Thymus (tissue), 11 donors: ENCODE measurements around the gene BIRC6. TPM values are rescaled to one million over a fixed set of nuclear protein-coding genes. Genes with fewer than 3 reads are reported as not detected.
"Not testable (repeated sequence)": the region's sequence is repeated elsewhere in the genome, so short reads cannot be mapped to it uniquely, and the experiment has no call there.

ENCODE experiments used
- DNase-seq, 9 donors: peaks; one replicate each; pipeline ENCODE4 v3.0.0-alpha.2; 2013; ENCODE audit warnings: low spot score in 9 of 9, low read depth in 6 of 9, missing footprints in 1 of 9
- H3K27ac ChIP-seq, 2 donors: one replicate each; pipeline ENCODE4 v1.5.1; 2013; ENCODE audit warnings: control low read depth in 1 of 2, low read depth in 1 of 2, low read length in 1 of 2, mild to moderate bottlenecking in 1 of 2, moderate library complexity in 1 of 2
- H3K27me3 ChIP-seq, 2 donors: one replicate each; pipeline ENCODE4 v1.5.1; 2013; ENCODE audit warnings: low read length in 1 of 2; ENCODE audit not compliant: control insufficient read depth in 2 of 2, insufficient read depth in 1 of 2
- H3K36me3 ChIP-seq, 2 donors: one replicate each; pipeline ENCODE4 v1.5.1; 2013; ENCODE audit warnings: low read length in 1 of 2, mild to moderate bottlenecking in 1 of 2, moderate library complexity in 1 of 2; ENCODE audit not compliant: control insufficient read depth in 2 of 2, insufficient read depth in 2 of 2
- H3K4me1 ChIP-seq, 2 donors: one replicate each; pipeline ENCODE4 v1.5.1; 2013; ENCODE audit warnings: low read length in 2 of 2; ENCODE audit not compliant: control insufficient read depth in 2 of 2, insufficient read depth in 2 of 2
- H3K4me3 ChIP-seq, 2 donors: one replicate each; pipeline ENCODE4 v1.5.1; 2013; ENCODE audit warnings: low read length in 2 of 2, control low read depth in 1 of 2, mild to moderate bottlenecking in 1 of 2
- H3K9me3 ChIP-seq, 2 donors: one replicate each; pipeline ENCODE4 v1.5.1; 2013; ENCODE audit warnings: low read length in 1 of 2, mild to moderate bottlenecking in 1 of 2; ENCODE audit not compliant: control insufficient read depth in 2 of 2, insufficient read depth in 1 of 2
- WGBS: extraction: QIAGEN DNeasy Blood & Tissue Kit; methylation state at CpG from one replicate; pipeline ENCODE4 v1.1.7; 2013; 5-methylcytosine and 5-hydroxymethylcytosine counted together
- polyA plus RNA-seq: library from polyadenylated mRNA; stranded (reverse); fragments of 200-250 nt; gene quantifications from one replicate; pipeline ENCODE4 v1.2.3, GENCODE V29; 2013
- total RNA-seq: library from RNA; stranded (reverse); fragments of 120-200 nt; gene quantifications from one replicate; pipeline ENCODE4 v1.2.4, GENCODE V29; 2013
- donor health status: healthy.

Gene BIRC6
- total and polyA plus RNA-seq, 2 donors: 29.7 to 65.4 TPM

- 98% methylated on average over 3 of the region's 3 CpGs for WGBS
- H3K36me3 ChIP-seq: peaks cover 3 to 15% of the 10 kb centered on the region in 2 donors
- no peak for DNase-seq
- no peak overlapping the region for H3K27ac ChIP-seq
- H3K4me3 ChIP-seq: no peak overlapping the region
- H3K9me3 ChIP-seq: no peaks in the 10 kb centered on the region
- H3K4me1 ChIP-seq: no peaks in the 10 kb centered on the region
- H3K27me3 ChIP-seq: no peaks in the 10 kb centered on the region
Measured at GRCh38 chr2:32633040-32633439, 276.2 kb downstream of the BIRC6 start.

DNA sequence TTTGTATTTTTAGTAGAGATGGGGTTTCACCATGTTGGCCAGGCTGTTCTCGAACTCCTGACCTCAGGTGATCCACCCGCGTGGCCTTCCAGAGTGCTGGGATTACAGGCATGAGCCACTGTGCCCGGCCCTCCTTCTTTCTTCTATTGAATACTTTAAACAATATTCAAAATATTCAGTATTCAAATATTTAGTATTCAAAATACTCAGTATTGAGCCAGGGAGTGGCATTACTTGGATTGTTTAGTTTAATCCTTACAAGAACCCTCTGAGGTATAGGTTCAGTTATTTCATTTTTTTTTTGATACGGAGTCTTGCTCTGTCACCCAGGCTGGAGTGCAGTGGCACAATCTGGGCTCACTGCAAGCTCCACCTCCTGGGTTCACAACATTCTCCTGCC lies 281.7 kb downstream of the BIRC6 start:
- WGBS: 98% methylated on average over 5 of the region's 5 CpGs

GRCh38 chr2:32641180-32641579 lies 284.4 kb downstream of the BIRC6 start:
- no peak for DNase-seq
- Histone ChIP-seq H3K27me3 (no peaks in the 10 kb centered on the region), H3K4me3 (no peak overlapping the region), H3K4me1 (no peaks in the 10 kb centered on the region), H3K27ac (no peak overlapping the region), H3K36me3 (peaks cover 0 to 13% of the 10 kb centered on the region in 2 donors), H3K9me3 (no peaks in the 10 kb centered on the region)
- WGBS: over 99% methylated on average over 5 of the region's 5 CpGs

More for the DNA sequence above, 281.7 kb downstream of the BIRC6 start:
- not testable (repeated sequence) for H3K27me3 ChIP-seq, H3K27ac ChIP-seq, DNase-seq, H3K4me3 ChIP-seq, H3K4me1 ChIP-seq, H3K9me3 ChIP-seq
- H3K36me3 ChIP-seq: peaks cover 3 to 19% of the 10 kb centered on the region in 2 donors

- H3K27ac ChIP-seq: no peak overlapping the region
- no peaks in the 10 kb centered on the region for H3K9me3 ChIP-seq
- H3K36me3 ChIP-seq: peaks cover 0 to 5% of the 10 kb centered on the region in 2 donors
- H3K4me1 ChIP-seq: no peaks in the 10 kb centered on the region
- WGBS: 96% methylated on average over 5 of the region's 5 CpGs
- no peak for DNase-seq
- H3K27me3 ChIP-seq: no peaks in the 10 kb centered on the region
- no peak overlapping the region for H3K4me3 ChIP-seq
Measured at GRCh38 chr2:32647180-32647651, 290.4 kb downstream of the BIRC6 start.

GRCh38 chr2:32652555-32653209 lies 295.9 kb downstream of the BIRC6 start:
- Histone ChIP-seq H3K4me1 (no peaks in the 10 kb centered on the region), H3K27me3 (no peaks in the 10 kb centered on the region), H3K27ac (no peak overlapping the region), H3K9me3 (no peaks in the 10 kb centered on the region), H3K4me3 (no peak overlapping the region), H3K36me3 (no peaks in the 10 kb centered on the region)
- no peak for DNase-seq
- 94% methylated on average over 7 of the region's 7 CpGs for WGBS

DNA sequence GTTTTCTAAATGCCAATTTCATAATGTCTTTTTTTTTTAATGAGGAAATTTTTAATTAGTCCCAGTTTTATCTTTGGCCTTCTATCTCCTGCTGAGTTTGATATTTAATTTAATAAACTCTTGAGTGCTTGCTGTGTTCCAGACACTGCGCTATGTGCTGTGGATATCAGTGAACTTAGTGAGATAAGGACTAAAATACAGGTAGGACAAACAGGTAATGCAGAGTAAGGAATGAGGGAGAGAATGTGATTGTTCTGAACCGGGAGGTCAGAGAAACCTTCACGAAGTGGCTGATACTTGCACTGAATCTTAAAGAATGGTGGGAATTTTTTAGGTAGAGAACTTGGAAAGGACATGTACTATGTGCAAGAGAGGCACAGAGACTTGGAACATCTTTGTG lies 299.2 kb downstream of the BIRC6 start:
- H3K9me3 ChIP-seq: no peaks in the 10 kb centered on the region
- 98% methylated on average over 3 of the region's 3 CpGs for WGBS
- DNase-seq: no peak
- no peak overlapping the region for H3K27ac ChIP-seq
- H3K27me3 ChIP-seq: no peaks in the 10 kb centered on the region
- no peaks in the 10 kb centered on the region for H3K36me3 ChIP-seq
- H3K4me3 ChIP-seq: no peak overlapping the region
- no peaks in the 10 kb centered on the region for H3K4me1 ChIP-seq

DNA sequence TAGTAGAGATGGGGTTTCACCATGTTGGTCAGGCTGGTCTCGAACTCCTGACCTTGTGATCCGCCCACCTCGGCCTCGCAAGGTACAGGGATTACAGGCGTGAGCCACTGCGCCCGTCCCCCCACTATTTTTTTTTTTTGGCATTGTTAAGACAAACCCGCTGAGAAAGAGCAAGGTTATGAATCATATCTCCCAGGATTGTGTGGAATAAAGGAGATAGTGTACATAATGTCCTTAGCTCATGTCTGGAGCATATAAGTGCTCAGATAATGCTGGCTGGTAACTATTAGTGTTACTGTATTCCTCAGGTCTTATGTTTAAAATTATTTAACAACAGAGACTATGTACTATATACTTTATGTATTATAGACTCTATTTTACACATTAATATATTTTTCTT lies 307.0 kb downstream of the BIRC6 start:
- Histone ChIP-seq H3K4me3 (no peak overlapping the region), H3K27ac (no peak overlapping the region), H3K27me3 (no peaks in the 10 kb centered on the region), H3K9me3 (no peaks in the 10 kb centered on the region), H3K36me3 (no peaks in the 10 kb centered on the region), H3K4me1 (no peaks in the 10 kb centered on the region)
- DNase-seq: no peak
- 98% methylated on average over 8 of the region's 8 CpGs for WGBS

GRCh38 chr2:32666704-32667103 lies 309.9 kb downstream of the BIRC6 start:
- no peak for DNase-seq
- no peaks in the 10 kb centered on the region for H3K4me1 ChIP-seq
- H3K9me3 ChIP-seq: no peaks in the 10 kb centered on the region
- H3K4me3 ChIP-seq: no peak overlapping the region
- peaks cover 0 to 2% of the 10 kb centered on the region in 2 donors for H3K36me3 ChIP-seq
- no peaks in the 10 kb centered on the region for H3K27me3 ChIP-seq
- no peak overlapping the region for H3K27ac ChIP-seq
- WGBS: 97% methylated on average over 1 of the region's 1 CpG

- no peaks in the 10 kb centered on the region for H3K4me1 ChIP-seq
- WGBS: 98% methylated on average over 1 of the region's 1 CpG
- no peak for DNase-seq
- no peak overlapping the region for H3K27ac ChIP-seq
- H3K9me3 ChIP-seq: no peaks in the 10 kb centered on the region
- no peak overlapping the region for H3K4me3 ChIP-seq
- H3K36me3 ChIP-seq: peaks cover 0 to 4% of the 10 kb centered on the region in 2 donors
- H3K27me3 ChIP-seq: no peaks in the 10 kb centered on the region
Measured at GRCh38 chr2:32668254-32668653, 311.4 kb downstream of the BIRC6 start.
